Caco-2 (cell line): ENCODE data around the gene AIFM3. TPM values are rescaled to one million over a fixed set of nuclear protein-coding genes. Genes with fewer than 3 reads are reported as not detected.

Experiments
- BruUV-seq: library from RNA; stranded (reverse); fragments of 400-500 nt; replicated peaks from 2 replicates; lab custom pipeline; 2021; lab: Mats Ljungman, UMichigan
- CTCF ChIA-PET: fragments of 300-600 bp; sonication (Branson Sonifier 250); formaldehyde crosslinking; loops from one replicate; lab custom pipeline; 2022; ENCODE audit warnings: antibody characterized with exemption; lab: Charles Lee
- POLR2A ChIA-PET: fragments of 300-600 bp; sonication (Branson Sonifier 250); formaldehyde crosslinking; loops from one replicate; lab custom pipeline; 2022; ENCODE audit warnings: antibody characterized with exemption; lab: Charles Lee
- DNase-seq, 2 experiments: peaks; one replicate each; pipeline versions ENCODE4 v3.0.0 to v3.0.0-alpha.2; 2020 to 2022
- H3K27me3 ChIP-seq: replicated peaks from 2 replicates; pipeline ENCODE4 v1.6.0; 2011; ENCODE audit warnings: low read length; ENCODE audit not compliant: control insufficient read depth, insufficient read depth
- H3K36me3 ChIP-seq: 2 replicates; pipeline ENCODE4 v1.5.1; 2011; ENCODE audit warnings: low read length; ENCODE audit not compliant: control insufficient read depth, insufficient read depth
- H3K4me1 ChIP-seq: fragments of 250-450 bp; sonication (Bioruptor Pico); 2 replicates; pipeline ENCODE4 v1.5.1; 2020; ENCODE audit warnings: mild to moderate bottlenecking
- H3K4me3 ChIP-seq: 2 replicates; pipeline ENCODE4 v1.5.1; 2011; ENCODE audit warnings: low read depth, mild to moderate bottlenecking, control low read depth, low read length
- H3K9me3 ChIP-seq: fragments of 250-450 bp; sonication (Bioruptor Pico); 2 replicates; pipeline ENCODE4 v1.5.1; 2020; ENCODE audit warnings: mild to moderate bottlenecking, moderate library complexity
- H3K27ac Mint-ChIP-seq: one replicate; pipeline ENCODE4 v1.8.0; 2022; ENCODE audit warnings: mixed read lengths; ENCODE audit not compliant: unreplicated experiment
- H3K27me3 Mint-ChIP-seq: one replicate; pipeline ENCODE4 v1.8.0; 2022; ENCODE audit warnings: mixed read lengths; ENCODE audit not compliant: insufficient read depth, unreplicated experiment
- H3K36me3 Mint-ChIP-seq: one replicate; pipeline ENCODE4 v1.8.0; 2022; ENCODE audit warnings: mild to moderate bottlenecking, mixed read lengths; ENCODE audit not compliant: insufficient read depth, unreplicated experiment
- H3K4me1 Mint-ChIP-seq: one replicate; pipeline ENCODE4 v1.8.0; 2022; ENCODE audit warnings: low read depth, mixed read lengths; ENCODE audit not compliant: unreplicated experiment
- H3K4me3 Mint-ChIP-seq: one replicate; pipeline ENCODE4 v1.8.0; 2022; ENCODE audit warnings: mild to moderate bottlenecking, moderate library complexity, mixed read lengths; ENCODE audit not compliant: unreplicated experiment
- H3K9me3 Mint-ChIP-seq: one replicate; pipeline ENCODE4 v1.8.0; 2022; ENCODE audit warnings: mixed read lengths; ENCODE audit not compliant: unreplicated experiment
- intact Hi-C: fragments of 100-400 bp; cut with micrococcal nuclease; formaldehyde crosslinking; loops from one replicate; pipeline ENCODE4 v1.10.0; 2022; ENCODE audit not compliant: unreplicated experiment
- total RNA-seq: library from RNA; stranded (reverse); gene quantifications from 2 replicates; pipeline ENCODE4 v1.2.3, GENCODE V29; 2022
- TF ChIP-seq, protein P1 (sequence below), 2 experiments: fragments of 200-600 bp in 1 of 2; IDR thresholded peaks; 1 replicate in 1 of 2; 2 replicates in 1 of 2; pipeline versions ENCODE4 v1.5.1 to v1.8.0; 2011 to 2022; ENCODE audit warnings: antibody characterized with exemption in 1 of 2, control low read depth in 1 of 2, inconsistent platforms in 1 of 2, low read depth in 1 of 2, low read length in 1 of 2, mild to moderate bottlenecking in 1 of 2, moderate library complexity in 1 of 2; ENCODE audit not compliant: insufficient read depth in 1 of 2, severe bottlenecking in 1 of 2, unreplicated experiment in 1 of 2

AIFM3 gene
- total RNA-seq, 1 experiment from 2014 or later: 0.73 TPM

- Histone ChIP-seq H3K4me3 (no peak overlapping the region), H3K4me1 (peaks cover 13% of the 10 kb centered on the region; the same call in 1 of the 2 replicates), H3K9me3 (peaks cover 4% of the 10 kb centered on the region; the same call in 1 of the 2 replicates), H3K27me3 (no peaks in the 10 kb centered on the region), H3K36me3 (no peaks in the 10 kb centered on the region)
- Mint-ChIP-seq H3K4me1 (peaks cover 17% of the 10 kb centered on the region), H3K27ac (no peak overlapping the region), H3K4me3 (peak overlapping the region; percentile 79), H3K9me3 (no peaks in the 10 kb centered on the region), H3K27me3 (no peaks in the 10 kb centered on the region), H3K36me3 (peaks cover 7% of the 10 kb centered on the region)
- TF ChIP-seq, protein P1, sequence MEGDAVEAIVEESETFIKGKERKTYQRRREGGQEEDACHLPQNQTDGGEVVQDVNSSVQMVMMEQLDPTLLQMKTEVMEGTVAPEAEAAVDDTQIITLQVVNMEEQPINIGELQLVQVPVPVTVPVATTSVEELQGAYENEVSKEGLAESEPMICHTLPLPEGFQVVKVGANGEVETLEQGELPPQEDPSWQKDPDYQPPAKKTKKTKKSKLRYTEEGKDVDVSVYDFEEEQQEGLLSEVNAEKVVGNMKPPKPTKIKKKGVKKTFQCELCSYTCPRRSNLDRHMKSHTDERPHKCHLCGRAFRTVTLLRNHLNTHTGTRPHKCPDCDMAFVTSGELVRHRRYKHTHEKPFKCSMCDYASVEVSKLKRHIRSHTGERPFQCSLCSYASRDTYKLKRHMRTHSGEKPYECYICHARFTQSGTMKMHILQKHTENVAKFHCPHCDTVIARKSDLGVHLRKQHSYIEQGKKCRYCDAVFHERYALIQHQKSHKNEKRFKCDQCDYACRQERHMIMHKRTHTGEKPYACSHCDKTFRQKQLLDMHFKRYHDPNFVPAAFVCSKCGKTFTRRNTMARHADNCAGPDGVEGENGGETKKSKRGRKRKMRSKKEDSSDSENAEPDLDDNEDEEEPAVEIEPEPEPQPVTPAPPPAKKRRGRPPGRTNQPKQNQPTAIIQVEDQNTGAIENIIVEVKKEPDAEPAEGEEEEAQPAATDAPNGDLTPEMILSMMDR (IDR thresholded peaks at IDR 0.05; ENCODE audit: insufficient read depth in 1 of 2, low read depth in 1 of 2, low read length in 1 of 2, severe bottlenecking in 1 of 2, unreplicated experiment in 1 of 2): no peak
- DNase-seq: no peak
- intact Hi-C loops: no loop called here
- CTCF ChIA-PET: interaction anchor here (1.1 kb wide), 1 partner anchor 130 kb away, joined by 4 read pairs; no protein-coding TSS in a partner anchor
- BruUV-seq: no TSS peak
- POLR2A ChIA-PET: no interaction called here
Observed at GRCh38 chr22:21015466-21016006, 48.5 kb downstream of the AIFM3 start.

DNA sequence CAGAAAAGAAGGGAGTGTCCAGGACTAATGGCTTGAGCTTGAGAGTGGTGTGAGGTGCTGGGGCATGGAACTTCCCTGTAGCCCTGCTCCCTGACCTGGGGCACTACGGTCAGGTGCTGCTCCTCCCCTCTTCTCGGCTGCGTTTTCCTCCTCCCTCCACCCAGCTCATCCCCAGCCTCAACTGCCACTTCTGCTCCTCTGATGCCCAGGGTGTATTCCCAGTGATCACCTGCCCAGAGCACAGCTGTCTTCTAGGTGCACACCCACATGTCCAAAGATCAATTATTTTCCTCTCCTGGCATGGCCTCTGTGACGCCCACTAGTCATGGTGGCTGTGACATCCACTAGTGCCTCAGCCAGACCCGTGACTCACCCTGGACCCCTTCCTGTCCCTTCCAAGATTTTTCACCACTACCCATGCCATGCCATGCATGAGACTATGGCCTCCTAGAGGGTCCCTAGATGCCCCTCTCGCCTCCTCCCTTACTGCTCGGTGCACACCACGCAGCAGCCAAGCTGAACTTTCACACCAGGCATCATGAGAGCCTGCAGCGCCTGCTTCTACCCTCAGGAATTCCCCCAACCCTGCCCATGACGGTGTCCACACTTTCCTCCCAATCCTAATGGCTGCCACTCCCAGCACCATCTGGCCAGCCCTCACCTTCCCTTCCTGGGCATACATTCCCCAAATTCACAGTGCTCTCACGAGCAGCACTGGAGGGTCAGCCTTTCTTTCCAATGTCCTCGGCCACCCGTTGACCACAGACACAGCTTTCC is 49.8 kb downstream of the AIFM3 start:
- no peak overlapping the region for H3K4me3 Mint-ChIP-seq
- peak in 1 of 2 experiments; percentile 21 for DNase-seq
- no peaks in the 10 kb centered on the region for H3K27me3 ChIP-seq
- H3K36me3 ChIP-seq: no peaks in the 10 kb centered on the region
- H3K27ac Mint-ChIP-seq: no peak overlapping the region
- no TSS peak for BruUV-seq
- peaks cover 7% of the 10 kb centered on the region for H3K36me3 Mint-ChIP-seq
- H3K9me3 ChIP-seq: peaks cover 4% of the 10 kb centered on the region; the same call in 1 of the 2 replicates
- TF ChIP-seq, protein P1 (IDR thresholded peaks at IDR 0.05; ENCODE audit: insufficient read depth in 1 of 2, low read depth in 1 of 2, low read length in 1 of 2, severe bottlenecking in 1 of 2, unreplicated experiment in 1 of 2): no peak
- H3K9me3 Mint-ChIP-seq: no peaks in the 10 kb centered on the region
- intact Hi-C loops: no loop called here
- ChIA-PET POLR2A (no interaction called here), CTCF (no interaction called here)
- H3K4me3 ChIP-seq: no peak overlapping the region
- H3K27me3 Mint-ChIP-seq: no peaks in the 10 kb centered on the region
- peaks cover 13% of the 10 kb centered on the region; the same call in 1 of the 2 replicates for H3K4me1 ChIP-seq
- H3K4me1 Mint-ChIP-seq: peaks cover 17% of the 10 kb centered on the region

DNA sequence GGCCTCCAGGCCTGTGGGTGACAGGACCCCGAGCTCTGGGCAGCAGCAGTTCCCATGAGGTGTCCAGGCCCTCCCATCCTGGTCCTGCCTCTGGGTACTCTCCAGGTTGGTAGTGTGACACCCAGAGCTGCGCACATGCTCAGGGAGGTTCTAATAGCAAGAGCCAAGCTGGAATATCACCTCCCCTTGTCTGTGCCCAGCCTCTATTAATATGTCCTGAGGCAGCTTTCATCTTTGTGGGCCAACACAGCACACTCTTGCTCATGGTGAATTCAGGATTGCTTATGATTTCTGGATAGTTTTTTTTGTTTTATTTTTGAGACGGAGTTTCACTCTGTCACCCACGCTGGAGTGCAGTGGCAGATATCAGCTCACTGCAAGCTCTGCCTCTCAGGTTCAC is 51.3 kb downstream of the AIFM3 start:
- DNase-seq: no peak
- Histone ChIP-seq H3K36me3 (no peaks in the 10 kb centered on the region), H3K4me1 (peaks cover 13% of the 10 kb centered on the region; the same call in 1 of the 2 replicates), H3K27me3 (no peaks in the 10 kb centered on the region), H3K4me3 (no peak overlapping the region), H3K9me3 (peaks cover 4% of the 10 kb centered on the region; the same call in 1 of the 2 replicates)
- H3K4me1 Mint-ChIP-seq: peaks cover 17% of the 10 kb centered on the region
- intact Hi-C loops: no loop called here
- peaks cover 7% of the 10 kb centered on the region for H3K36me3 Mint-ChIP-seq
- H3K4me3 Mint-ChIP-seq: no peak overlapping the region
- POLR2A ChIA-PET: no interaction called here
- H3K9me3 Mint-ChIP-seq: no peaks in the 10 kb centered on the region
- CTCF ChIA-PET: interaction anchor here (0.9 kb wide), 1 partner anchor 133 kb away, joined by 3 read pairs; no protein-coding TSS in a partner anchor
- TF ChIP-seq, protein P1 (IDR thresholded peaks at IDR 0.05; ENCODE audit: insufficient read depth in 1 of 2, low read depth in 1 of 2, low read length in 1 of 2, severe bottlenecking in 1 of 2, unreplicated experiment in 1 of 2): no peak
- no TSS peak for BruUV-seq
- no peak overlapping the region for H3K27ac Mint-ChIP-seq
- H3K27me3 Mint-ChIP-seq: no peaks in the 10 kb centered on the region
